ENCODE measurements around the gene AFMID. TPM values are rescaled to one million over a fixed set of nuclear protein-coding genes. Genes with fewer than 3 reads are reported as not detected.

AFMID gene
- polyA plus RNA-seq, 6 donors from 2014 or later: 0.53 to 4.6 (median 2.1) TPM; not detected in 1

DNA sequence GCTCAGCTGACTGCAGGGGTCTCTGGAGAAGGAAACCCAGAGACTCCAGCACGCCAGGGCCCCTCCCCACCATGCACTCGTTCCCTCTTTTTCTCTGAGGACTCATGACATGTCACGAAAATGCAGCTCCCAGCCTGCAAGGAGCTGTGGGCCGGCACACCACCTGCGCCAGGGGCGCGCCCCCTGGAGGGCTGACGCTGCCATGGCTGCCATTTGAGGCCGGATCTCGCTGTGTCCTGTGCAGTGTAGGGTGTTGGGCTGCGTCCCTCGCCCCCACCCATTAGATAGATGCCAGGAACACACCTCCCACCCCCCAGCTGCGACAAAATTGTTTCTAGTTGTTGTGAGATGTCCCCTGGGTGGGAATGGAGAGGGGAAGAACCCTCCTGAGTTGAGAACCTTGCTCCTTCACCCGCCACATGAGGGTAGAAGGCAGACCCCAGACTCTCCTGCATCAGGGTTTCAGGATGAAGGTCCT, 10.6 kb upstream of the AFMID start:
- Mint-ChIP-seq H3K27me3 (no peaks in the 10 kb centered on the region), H3K4me1 (peaks cover 61 to 72% (median 62%) of the 10 kb centered on the region in 3 donors), H3K9me3 (no peaks in the 10 kb centered on the region), H3K4me3 (peak overlapping the region in 6 of 8 donors; percentile 27 to 76 (median 38)), H3K36me3 (peaks cover 0 to 12% of the 10 kb centered on the region in 2 donors), H3K27ac (peak overlapping the region; percentile 26 to 94 (median 68))
- DNase-seq (peak; percentile 79), ATAC-seq (ENCODE audit: low read depth in 2 of 2) (peak; percentile 53 to 70)

GRCh38 chr17:78179372-78179771, 7.8 kb upstream of the AFMID start:
- ATAC-seq (ENCODE audit: low read depth in 2 of 2): no peak
- no peak for DNase-seq
- Mint-ChIP-seq H3K27me3 (no peaks in the 10 kb centered on the region), H3K4me3 (peak overlapping the region in 2 of 8 donors; percentile 10 to 16), H3K9me3 (no peaks in the 10 kb centered on the region), H3K36me3 (peaks cover 0 to under 1% of the 10 kb centered on the region in 2 donors), H3K4me1 (peaks cover 34 to 44% (median 37%) of the 10 kb centered on the region in 3 donors), H3K27ac (peak overlapping the region in 1 of 6 donors; percentile 34)

DNA sequence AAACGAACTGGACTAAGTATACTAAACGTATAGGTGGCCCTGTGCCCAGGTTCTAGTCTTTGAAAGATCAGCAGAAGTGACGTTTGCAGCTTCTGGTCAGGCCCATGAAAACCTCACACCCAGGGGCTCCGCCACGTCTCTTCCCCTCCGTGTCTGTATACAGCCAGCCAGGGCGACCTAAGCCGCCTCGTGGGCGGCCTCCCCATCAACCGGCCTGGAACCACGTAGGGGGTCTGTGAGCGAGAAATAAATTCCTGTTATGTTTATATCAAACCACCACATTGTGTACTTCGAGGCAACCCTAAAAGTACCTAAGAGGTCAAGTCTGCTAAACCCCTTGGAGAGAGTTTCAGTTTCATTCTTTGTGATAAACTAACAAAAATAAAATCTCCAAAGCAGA, 7.1 kb upstream of the AFMID start:
- Mint-ChIP-seq H3K4me3 (peak overlapping the region in 3 of 8 donors; percentile 6 to 44 (median 6)), H3K9me3 (no peaks in the 10 kb centered on the region), H3K27me3 (no peaks in the 10 kb centered on the region), H3K36me3 (no peaks in the 10 kb centered on the region), H3K27ac (peak overlapping the region in 4 of 6 donors; percentile 17 to 68 (median 46)), H3K4me1 (peaks cover 28 to 39% (median 33%) of the 10 kb centered on the region in 3 donors)
- no peak for DNase-seq
- ATAC-seq (ENCODE audit: low read depth in 2 of 2): peak in 1 of 2 donors; percentile 20

DNA sequence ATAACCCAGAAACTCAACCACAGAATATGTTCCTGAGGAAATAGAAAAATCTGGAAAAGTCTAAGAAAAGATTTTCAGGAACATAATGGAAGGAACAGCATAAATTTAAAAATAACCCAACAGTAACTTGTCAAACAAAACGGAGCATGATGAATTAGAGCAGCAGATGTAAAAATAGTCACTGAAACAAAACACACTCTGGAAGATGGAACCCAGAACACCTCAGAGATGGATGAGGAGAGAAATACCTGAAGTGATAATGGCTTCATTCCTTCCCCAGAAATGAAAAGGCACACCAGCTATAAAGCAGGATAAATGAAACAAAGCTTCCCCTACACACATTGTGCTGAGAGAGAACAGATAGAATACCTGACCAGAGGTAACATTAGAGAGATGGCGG, 6.7 kb upstream of the AFMID start:
- Mint-ChIP-seq H3K27ac (peak overlapping the region in 4 of 6 donors; percentile 17 to 68 (median 46)), H3K9me3 (no peaks in the 10 kb centered on the region), H3K36me3 (no peaks in the 10 kb centered on the region), H3K4me3 (peak overlapping the region in 3 of 8 donors; percentile 6 to 44 (median 6)), H3K27me3 (no peaks in the 10 kb centered on the region), H3K4me1 (peaks cover 24 to 35% (median 28%) of the 10 kb centered on the region in 3 donors)
- ATAC-seq (ENCODE audit: low read depth in 2 of 2): no peak
- DNase-seq: no peak

GRCh38 chr17:78182504-78182903, 4.7 kb upstream of the AFMID start:
- no peaks in the 10 kb centered on the region for H3K27me3 Mint-ChIP-seq
- no peak for DNase-seq
- H3K4me1 Mint-ChIP-seq: peaks cover 19 to 25% (median 21%) of the 10 kb centered on the region in 3 donors
- no peak overlapping the region for H3K4me3 Mint-ChIP-seq
- H3K27ac Mint-ChIP-seq: no peak overlapping the region
- no peak for ATAC-seq (ENCODE audit: low read depth in 2 of 2)
- no peaks in the 10 kb centered on the region for H3K36me3 Mint-ChIP-seq
- no peaks in the 10 kb centered on the region for H3K9me3 Mint-ChIP-seq

GRCh38 chr17:78183916-78184315, 3.2 kb upstream of the AFMID start:
- no peak for ATAC-seq (ENCODE audit: low read depth in 2 of 2)
- Mint-ChIP-seq H3K27ac (peak overlapping the region in 1 of 6 donors; percentile 7), H3K4me3 (peak overlapping the region in 1 of 8 donors; percentile 45), H3K9me3 (no peaks in the 10 kb centered on the region), H3K27me3 (no peaks in the 10 kb centered on the region), H3K4me1 (peaks cover 21 to 27% (median 23%) of the 10 kb centered on the region in 3 donors), H3K36me3 (no peaks in the 10 kb centered on the region)
- no peak for DNase-seq

DNA sequence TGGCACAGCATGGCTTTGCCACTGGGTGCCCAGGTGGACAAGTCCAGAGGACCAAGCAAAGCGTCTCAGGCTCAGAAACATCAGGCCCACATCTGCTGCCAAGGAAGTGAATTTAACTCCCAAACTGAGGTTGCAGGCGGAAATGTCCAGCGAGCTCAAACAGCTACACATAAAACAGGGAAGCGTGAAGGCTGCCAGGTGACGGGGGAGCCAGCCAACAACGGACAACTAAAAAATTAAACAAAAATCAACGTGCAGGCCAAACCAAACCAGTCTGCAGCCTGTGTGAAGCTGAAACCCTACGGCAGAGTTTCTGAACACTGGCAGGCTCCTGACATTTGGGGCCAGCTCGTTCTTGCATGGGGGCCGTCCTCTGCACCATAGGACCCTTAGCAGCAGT, 2.8 kb upstream of the AFMID start:
- H3K36me3 Mint-ChIP-seq: no peaks in the 10 kb centered on the region
- ATAC-seq (ENCODE audit: low read depth in 2 of 2) (no peak), DNase-seq (no peak)
- peaks cover 21 to 26% (median 23%) of the 10 kb centered on the region in 3 donors for H3K4me1 Mint-ChIP-seq
- H3K9me3 Mint-ChIP-seq: no peaks in the 10 kb centered on the region
- H3K27ac Mint-ChIP-seq: peak overlapping the region in 1 of 6 donors; percentile 17
- H3K4me3 Mint-ChIP-seq: peak overlapping the region in 1 of 8 donors; percentile 45
- H3K27me3 Mint-ChIP-seq: no peaks in the 10 kb centered on the region

- H3K27ac Mint-ChIP-seq: peak overlapping the region in 3 of 6 donors; percentile 19 to 43 (median 32)
- H3K4me3 Mint-ChIP-seq: peak overlapping the region in 2 of 8 donors; percentile 10 to 73
- ATAC-seq (ENCODE audit: low read depth in 2 of 2): no peak
Observed at GRCh38 chr17:78184868-78185267, 2.3 kb upstream of the AFMID start.

DNA sequence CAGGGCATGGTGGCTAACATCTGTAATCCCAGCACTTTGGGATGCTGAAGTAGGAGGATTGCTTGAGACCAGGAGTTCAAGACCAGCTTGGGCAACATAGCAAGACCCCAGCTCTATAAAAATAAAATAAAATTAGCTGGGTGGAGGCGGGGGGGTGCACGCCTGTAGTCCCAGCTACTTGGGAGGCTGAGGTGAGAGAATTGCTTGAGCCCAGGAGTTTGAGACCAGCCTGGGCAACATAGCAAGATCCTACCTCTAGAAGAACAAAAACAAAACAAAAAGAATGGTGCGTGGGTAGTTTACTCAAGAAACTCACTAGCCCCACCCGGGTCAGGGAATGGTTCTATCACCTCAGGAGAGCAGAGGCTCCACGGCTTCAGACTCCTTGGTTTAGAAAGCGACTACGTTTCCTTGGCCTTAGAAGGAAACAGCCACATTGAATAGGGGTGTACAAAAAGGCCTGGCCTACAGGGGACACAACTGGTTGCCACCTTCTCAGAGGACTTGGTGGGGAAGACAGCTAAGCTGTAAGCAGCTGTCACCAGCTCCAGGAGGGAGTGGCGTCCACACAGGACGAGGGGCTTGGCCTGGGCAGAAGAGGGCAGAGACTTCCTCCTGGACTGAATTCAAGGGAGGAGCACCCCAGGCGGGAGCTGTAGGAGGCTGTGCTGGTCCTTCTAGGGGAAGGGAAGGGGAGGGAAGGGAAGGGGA, 1.0 kb upstream of the AFMID start:
- peak overlapping the region; percentile 34 to 81 (median 72) for H3K4me3 Mint-ChIP-seq
- no peaks in the 10 kb centered on the region for H3K27me3 Mint-ChIP-seq
- no peaks in the 10 kb centered on the region for H3K9me3 Mint-ChIP-seq
- DNase-seq: no peak
- H3K36me3 Mint-ChIP-seq: no peaks in the 10 kb centered on the region
- H3K27ac Mint-ChIP-seq: peak overlapping the region in 4 of 6 donors; percentile 51 to 88 (median 70)
- ATAC-seq (ENCODE audit: low read depth in 2 of 2): no peak
- peaks cover 14 to 17% (median 14%) of the 10 kb centered on the region in 3 donors for H3K4me1 Mint-ChIP-seq

More at GRCh38 chr17:78184868-78185267, 2.3 kb upstream of the AFMID start:
- no peaks in the 10 kb centered on the region for H3K27me3 Mint-ChIP-seq
- no peaks in the 10 kb centered on the region for H3K9me3 Mint-ChIP-seq
- no peak for DNase-seq
- H3K36me3 Mint-ChIP-seq: no peaks in the 10 kb centered on the region
- H3K4me1 Mint-ChIP-seq: peaks cover 21 to 25% (median 23%) of the 10 kb centered on the region in 3 donors

DNA sequence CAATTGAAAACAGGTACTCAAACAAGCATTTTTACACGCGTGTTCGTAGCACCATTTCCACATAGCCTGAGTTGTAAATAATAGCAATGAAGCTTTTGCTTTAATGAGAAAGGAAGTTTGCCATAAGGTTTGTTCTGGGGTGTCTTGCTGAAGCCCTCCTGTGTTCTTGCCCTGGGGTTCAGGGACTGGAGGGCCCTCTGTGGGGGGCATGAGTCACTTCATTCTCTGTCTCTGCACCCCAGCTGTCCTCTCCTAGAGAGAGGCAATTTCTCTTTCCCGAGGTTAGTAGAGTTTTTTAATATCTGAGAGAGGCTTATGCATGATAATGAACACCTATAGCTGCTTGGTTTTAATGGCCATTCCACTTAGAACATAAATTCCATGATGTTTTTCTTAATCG, 9.6 kb downstream of the AFMID start:
- no peak for ATAC-seq (ENCODE audit: low read depth in 2 of 2)
- no peaks in the 10 kb centered on the region for H3K27me3 Mint-ChIP-seq
- H3K9me3 Mint-ChIP-seq: no peaks in the 10 kb centered on the region
- H3K36me3 Mint-ChIP-seq: no peaks in the 10 kb centered on the region
- peaks cover 0 to 8% (median 7%) of the 10 kb centered on the region in 3 donors for H3K4me1 Mint-ChIP-seq
- H3K4me3 Mint-ChIP-seq: no peak overlapping the region
- peak overlapping the region in 1 of 6 donors; percentile 65 for H3K27ac Mint-ChIP-seq
- no peak for DNase-seq

- Mint-ChIP-seq H3K4me1 (peaks cover 0 to 8% (median 7%) of the 10 kb centered on the region in 3 donors), H3K27ac (peak overlapping the region in 2 of 6 donors; percentile 21 to 65), H3K9me3 (no peaks in the 10 kb centered on the region), H3K27me3 (no peaks in the 10 kb centered on the region), H3K4me3 (no peak overlapping the region), H3K36me3 (no peaks in the 10 kb centered on the region)
- ATAC-seq (ENCODE audit: low read depth in 2 of 2): no peak
- no peak for DNase-seq
Observed at GRCh38 chr17:78197147-78197832, 10.1 kb downstream of the AFMID start.

DNA sequence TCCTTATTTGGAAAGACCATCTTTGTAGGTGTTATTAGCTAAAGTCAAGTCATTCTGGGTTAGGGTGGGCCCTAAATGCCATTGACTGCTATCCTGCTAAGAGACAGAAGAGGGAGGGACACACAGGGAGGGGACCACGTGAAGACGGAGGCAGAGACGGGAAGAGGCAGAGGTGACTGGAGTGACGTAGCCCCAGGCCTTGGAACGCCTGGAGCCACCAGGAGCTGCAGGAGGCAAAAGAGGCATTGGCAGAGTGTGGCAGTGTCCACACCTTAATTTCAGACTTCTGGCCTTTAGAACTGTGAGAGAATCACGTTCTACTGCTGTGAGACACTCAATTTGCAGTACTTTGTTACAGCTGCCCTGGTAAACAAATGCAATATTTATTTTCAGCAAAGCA, 13.3 kb downstream of the AFMID start:
- no peaks in the 10 kb centered on the region for H3K27me3 Mint-ChIP-seq
- H3K36me3 Mint-ChIP-seq: no peaks in the 10 kb centered on the region
- ATAC-seq (ENCODE audit: low read depth in 2 of 2) (no peak), DNase-seq (no peak)
- no peaks in the 10 kb centered on the region for H3K9me3 Mint-ChIP-seq
- H3K27ac Mint-ChIP-seq: no peak overlapping the region
- H3K4me1 Mint-ChIP-seq: peaks cover 0 to 5% (median 4%) of the 10 kb centered on the region in 3 donors
- peak overlapping the region in 1 of 8 donors; percentile 66 for H3K4me3 Mint-ChIP-seq

GRCh38 chr17:78202666-78203065, 15.5 kb downstream of the AFMID start:
- peak overlapping the region in 1 of 6 donors; percentile 66 for H3K27ac Mint-ChIP-seq
- DNase-seq (no peak), ATAC-seq (ENCODE audit: low read depth in 2 of 2) (no peak)
- no peak overlapping the region for H3K4me3 Mint-ChIP-seq
- no peaks in the 10 kb centered on the region for H3K27me3 Mint-ChIP-seq
- H3K9me3 Mint-ChIP-seq: no peaks in the 10 kb centered on the region
- no peaks in the 10 kb centered on the region for H3K36me3 Mint-ChIP-seq
- H3K4me1 Mint-ChIP-seq: peaks cover 0 to 5% (median 4%) of the 10 kb centered on the region in 3 donors
